HT-29 (cell line): ENCODE measurements around the gene LDLRAD1. TPM values are rescaled to one million over a fixed set of nuclear protein-coding genes. Genes with fewer than 3 reads are reported as not detected.
A peak's percentile ranks its signal among the peaks of the same experiment; 100 is the strongest.
"Not testable (repeated sequence)": the region's sequence is repeated elsewhere in the genome, so short reads cannot be mapped to it uniquely, and the experiment has no call there.

Experiments
- DNase-seq: peaks from one replicate; pipeline ENCODE4 v3.0.0-alpha.2; 2015; ENCODE audit warnings: low spot score
- total RNA-seq: library from RNA; depleted of rRNA; stranded (reverse); fragments of >200 nt; shearing (Covaris generic); gene quantifications from 2 replicates; pipeline ENCODE4 v1.2.3, GENCODE V29; 2014

The LDLRAD1 gene
- total RNA-seq, 1 experiment from 2014 or later, result not detected

DNA sequence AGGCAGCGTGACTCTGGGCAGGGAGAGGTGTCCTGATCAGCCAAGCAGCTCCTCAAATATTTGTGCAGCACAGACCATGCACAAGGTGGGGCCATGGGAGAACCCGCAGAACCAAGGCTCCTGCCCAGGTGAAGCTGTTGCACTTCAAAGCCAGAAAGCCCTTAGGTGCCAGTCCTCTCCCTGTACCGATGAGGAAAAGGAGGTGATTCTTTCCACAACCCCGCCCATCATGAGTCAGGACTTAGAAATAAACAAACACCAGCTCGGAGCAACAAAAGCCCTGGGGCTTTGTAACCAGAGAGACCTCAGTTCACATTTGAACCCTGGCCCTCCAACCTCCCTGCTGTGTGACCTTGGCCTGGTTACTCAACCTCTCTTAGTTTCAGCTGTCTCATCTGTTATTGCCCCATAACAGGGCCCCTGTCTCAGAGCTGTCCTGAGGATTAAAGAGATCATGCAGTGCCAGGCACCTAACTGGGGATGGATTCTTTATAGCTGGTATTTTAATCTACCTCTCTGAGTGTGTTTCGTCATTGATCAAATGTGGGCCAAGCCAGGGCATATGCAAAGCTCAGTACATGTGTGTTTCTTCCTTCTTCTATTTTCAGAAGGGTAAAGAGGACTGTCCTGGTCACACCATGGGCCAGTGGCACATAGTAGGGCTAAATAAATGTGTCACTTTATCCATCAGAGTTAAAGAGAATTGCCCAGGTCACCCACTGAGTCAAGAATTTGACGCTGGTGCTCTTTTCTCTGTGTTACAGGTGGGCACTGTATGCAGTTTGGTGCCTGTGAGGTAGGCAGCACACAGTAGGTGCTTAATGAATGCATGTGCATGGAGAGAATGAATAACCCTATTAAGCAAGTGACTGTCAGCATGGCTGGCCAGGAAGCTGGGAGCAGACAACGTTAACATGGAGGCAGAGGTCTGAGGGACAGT, 1.4 kb downstream of the LDLRAD1 start:
- peak; percentile 82 for DNase-seq

DNA sequence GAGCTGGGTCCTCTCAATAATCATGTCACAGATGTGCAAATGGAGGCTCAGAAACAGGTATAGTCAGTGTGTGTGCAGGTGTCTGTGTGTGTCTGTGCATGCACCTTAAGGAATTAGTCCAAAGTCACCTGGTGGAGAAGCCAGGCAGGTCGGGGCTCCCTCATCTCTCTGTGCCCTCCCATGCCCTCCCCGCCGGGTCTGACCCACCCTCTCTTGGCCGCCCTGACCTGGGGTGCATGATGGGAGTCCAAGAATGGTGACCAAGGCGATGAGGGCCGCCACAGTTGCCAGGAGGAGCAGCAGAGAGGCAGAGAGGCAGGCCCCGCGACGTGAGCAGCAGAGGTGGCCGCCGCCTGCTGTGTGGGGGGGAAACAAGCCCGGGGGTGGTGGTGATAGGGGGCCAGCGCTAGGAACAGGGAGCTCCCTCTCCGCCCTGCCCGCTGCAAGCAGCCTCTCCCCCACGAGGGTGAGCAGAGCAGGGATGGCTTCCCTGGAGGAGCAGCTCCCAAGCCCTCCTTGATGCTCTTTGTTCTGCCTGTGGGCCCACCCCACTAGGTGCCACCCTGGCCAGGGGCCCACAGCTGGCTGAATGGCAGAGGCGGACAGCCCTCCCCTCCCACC, 3.9 kb downstream of the LDLRAD1 start:
- no peak for DNase-seq

DNA sequence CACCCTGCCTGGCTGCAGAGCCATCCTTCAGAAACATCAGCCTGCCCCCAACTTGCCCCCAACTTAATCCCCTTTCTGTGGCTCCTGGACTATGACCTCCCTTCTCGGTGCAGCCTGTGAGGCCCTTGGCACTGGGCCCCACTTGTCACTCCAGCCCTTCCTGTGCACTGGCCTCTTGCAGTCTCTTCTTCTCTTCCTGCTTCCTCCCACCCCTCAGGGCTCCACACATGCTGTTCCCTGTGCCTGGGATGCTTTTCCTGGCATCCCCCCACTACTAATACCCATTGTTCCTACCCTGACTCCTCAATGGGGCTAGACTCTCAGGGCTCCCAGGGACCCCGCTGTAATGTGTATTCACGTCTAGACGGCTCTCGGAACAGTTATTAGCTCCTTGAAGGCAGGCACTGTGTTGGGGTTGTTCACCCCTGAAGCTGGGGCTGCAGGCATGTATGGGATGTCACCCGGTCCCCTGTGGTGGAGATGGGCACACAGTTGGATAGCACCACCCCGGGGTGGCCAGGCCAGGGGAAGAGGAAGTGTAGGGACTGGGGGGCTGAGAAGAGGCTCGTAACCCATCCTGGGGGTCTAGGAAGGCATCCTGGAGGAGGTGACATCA, 4.5 kb downstream of the LDLRAD1 start:
- DNase-seq, result no peak

DNA sequence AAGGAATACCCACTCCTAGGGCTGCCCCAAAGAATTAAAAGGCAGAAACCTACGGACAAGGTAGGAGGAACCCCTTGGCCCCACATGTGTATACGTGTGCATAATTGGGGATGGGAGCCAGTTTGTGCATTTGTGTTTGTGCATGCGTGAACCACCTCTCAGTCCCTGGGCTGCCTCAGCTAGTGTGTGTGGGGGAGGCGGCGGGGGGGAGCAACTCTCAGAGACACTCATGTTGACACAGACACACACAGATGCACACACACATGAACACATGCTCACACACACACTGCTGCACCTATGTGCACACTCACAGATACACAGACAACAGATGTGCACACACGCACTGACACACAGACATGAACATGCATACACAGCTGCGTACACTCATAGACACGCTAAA, 5.1 kb downstream of the LDLRAD1 start:
- no peak for DNase-seq

DNA sequence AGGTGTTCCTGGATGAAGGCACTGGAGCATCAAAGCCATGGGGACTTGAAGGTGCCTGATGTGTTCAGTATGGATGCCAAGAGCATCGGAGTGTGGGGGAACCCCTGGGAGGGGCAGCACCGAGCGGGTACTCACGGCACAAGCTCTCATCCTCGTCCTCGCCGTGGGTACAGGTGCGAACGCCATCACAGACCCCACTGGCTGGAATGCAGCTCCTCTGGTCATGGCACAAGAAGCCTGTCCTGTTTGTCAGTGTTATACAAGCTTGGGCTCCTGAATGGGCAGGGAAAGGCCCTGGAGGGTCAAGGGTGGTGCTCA, 6.0 kb downstream of the LDLRAD1 start:
- DNase-seq, result no peak

DNA sequence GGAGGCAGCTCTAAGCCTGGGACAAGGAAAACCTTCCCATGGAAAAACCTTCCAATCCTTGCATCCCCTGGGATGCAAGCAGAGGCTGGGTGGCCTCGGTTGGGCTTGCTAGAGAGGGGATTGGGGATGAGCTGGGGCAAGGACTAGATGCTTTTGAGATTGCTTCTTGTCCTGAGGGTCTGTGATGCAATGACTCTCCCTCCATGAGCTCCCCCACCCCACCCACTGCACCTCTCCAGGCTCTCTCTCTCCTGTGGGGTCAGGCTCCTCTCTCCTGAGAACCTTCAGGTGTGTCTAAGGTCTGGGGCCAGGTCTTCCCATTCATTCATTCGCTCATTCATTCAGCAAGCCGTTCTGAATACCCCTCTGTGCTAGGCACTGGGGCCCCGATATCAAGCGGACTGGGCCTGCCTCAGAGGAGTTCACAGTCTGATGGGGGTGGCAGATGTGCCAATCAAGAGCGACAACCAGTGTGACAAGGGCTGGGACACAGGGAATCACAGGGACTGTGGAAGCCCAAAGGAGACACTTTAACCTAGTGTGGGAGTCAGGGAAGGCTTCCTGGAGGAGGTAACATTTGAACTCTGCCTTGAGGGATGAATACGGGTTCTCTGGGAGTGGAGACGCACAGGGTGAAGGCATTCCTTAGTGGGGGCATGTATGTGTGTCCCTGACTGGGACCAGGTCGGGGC, 6.5 kb downstream of the LDLRAD1 start:
- DNase-seq, result no peak

DNA sequence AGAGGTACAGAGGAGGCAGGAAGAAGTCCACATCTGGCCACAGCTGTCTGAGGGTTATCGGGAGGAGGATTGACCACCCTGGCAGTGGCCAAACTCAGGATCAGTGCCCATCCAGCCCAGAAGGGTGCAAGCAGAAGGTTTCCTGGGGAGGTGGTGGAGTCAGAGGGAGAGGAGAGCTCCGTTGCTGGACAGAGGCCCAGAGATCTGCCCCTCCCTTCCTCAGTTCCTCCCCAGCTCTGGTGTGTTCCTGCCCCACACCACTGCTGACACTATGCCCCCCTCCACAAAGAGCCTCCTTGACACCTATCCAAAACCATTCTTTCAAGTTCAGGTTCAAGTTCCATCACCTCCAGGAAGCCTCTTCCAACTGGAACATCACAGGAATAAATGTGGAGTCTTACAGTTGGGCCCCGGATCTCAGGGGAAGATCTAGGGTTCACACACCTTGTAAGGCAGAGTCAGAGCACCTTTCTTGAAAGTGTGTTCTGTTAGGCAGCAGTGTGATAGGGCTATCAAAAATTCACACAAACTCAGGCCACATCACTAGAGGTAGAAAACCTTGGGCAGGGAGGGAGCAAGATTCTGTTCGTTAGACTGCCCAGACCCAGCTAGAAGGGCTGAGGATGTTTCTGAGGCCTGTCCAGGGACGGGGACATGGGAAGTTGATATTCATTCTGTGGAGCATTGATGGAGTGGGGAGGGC, 7.4 kb downstream of the LDLRAD1 start:
- no peak for DNase-seq

DNA sequence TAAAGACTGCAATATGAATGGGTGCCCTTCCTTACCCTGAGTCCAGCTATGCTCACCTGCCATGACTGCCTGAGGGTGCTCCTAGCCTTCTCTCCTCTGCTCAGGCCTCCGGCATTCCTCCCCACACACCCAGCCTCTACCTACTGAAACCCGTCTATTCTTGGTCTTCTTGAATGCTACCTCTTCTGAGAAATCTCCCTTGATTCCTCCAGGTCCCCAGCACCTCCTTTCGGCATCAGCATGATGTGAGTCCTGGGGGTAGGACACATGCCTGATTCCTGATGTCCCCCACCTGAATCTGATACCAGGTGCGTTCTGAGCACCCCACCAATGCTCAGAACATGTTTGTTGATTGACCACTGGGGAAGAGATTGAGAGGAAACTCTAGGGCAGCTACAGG, 8.6 kb downstream of the LDLRAD1 start:
- DNase-seq, result no peak

DNA sequence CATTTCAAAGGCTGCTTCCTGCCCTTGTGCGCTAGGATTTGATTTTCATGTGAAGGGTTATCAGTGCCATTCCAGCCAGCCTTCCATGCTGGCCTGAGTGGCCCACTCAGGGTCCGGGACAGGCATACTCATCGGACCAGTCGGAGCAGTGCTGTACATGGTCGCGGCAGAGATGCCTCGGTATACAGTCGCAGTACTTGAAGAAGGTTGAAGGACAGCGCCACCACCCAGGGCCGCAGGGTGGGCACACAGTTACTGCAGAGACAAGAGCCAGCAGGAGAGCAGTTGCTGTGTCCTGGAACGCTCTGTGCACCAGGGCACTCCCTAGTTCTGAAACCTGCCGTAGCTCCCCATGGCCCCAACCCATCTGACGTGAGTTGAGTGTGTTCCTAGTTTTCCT, 9.1 kb downstream of the LDLRAD1 start:
- DNase-seq, result no peak

DNA sequence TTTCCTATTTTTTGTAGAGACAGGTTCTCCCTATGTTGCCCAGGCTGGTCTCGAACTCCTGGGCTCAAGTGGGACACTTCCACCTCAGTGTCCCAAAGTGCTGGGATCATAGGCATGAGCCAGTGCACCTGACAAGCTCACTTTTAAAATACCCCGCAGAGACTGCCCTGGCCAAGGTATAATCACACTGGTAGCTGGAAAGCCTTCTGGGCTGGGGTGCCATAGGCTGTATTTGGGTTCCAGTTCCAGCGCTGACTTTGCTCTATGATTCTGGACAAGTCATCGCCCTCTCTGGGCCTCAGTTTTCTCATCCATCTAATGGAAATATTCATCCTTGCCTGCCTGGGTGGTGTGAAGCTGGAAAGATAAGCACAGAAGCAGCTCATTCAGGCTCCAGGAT, 10.4 kb downstream of the LDLRAD1 start:
- no peak for DNase-seq

DNA sequence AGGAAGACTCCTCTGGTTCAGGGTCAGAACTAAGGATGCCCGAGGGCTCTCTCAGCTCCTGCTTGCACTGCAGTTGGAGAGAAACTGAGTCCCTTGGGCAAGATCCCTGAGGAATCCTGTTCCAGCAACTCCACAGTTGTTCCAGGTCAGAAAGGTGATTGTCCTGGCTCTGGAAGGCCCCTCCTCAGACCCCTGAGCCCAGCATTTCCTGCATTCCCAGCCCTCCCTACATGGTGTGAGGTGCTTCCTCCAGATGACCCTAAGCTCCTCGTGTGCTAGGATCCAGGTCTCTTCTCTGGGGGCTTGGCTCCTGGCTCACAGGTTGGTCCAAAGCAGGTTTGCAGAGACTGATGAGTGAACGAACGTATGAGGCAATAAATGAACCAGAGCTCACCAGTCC, 11.5 kb downstream of the LDLRAD1 start:
- DNase-seq, result no peak

DNA sequence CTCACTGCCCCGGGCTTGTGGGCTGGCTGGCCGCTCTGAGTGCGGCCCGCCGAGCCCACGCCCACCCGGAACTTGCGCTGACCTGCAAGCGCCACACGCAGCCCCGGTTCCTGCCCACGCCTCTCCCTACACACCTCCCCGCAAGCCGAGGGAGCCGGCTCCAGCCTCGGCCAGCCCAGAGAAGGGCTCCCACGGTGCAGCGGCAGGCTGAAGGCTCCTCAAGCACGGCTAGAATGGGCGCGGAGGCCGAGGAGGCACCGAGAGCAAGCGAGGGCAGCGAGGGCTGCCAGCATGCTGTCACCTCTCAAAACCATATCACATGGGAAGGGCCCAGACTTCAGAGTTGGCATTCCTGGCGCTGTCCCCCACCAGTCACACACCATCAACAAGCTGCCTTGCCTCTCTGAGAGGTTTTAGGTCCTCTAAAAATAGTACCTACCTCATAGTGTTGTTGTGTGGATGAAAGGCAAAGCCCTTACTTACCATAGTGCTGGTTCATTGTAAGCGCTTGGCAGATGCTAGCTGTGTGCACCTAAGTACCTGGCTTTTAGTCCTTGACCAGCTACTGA, 13.4 kb downstream of the LDLRAD1 start:
- DNase-seq, result no peak

DNA sequence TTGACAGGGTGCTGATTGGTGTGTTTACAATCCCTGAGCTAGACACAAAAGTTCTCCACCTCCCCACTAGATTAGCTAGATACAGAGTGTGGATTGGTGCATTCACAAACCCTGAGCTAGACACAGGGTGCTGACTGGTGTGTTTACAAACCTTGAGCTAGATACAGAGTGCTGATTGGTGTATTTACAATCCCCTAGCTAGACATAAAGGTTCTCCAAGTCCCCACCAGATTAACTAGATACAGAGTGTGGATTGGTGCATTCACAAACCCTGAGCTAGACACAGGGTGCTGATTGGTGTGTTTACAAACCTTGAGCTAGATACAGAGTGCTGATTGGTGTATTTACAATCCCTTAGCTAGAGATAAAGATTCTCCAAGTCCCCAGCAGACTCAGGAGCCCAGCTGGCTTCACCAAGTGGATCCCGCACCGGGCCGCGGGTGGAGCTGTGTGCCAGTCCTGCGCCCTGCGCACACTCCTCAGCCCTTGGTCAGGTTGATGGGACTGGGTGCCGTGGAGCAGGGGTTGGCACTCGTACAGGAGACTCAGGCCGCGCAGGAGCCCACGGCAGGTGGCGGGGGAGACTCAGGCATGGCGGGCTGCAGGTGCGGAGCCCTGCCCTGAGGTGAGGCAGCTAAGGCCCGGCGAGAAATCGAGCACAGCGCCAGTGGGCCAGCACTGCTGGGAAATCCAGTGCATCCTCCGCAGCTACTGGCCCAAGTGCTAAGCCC, 14.1 kb downstream of the LDLRAD1 start:
- not testable (repeated sequence) for DNase-seq

DNA sequence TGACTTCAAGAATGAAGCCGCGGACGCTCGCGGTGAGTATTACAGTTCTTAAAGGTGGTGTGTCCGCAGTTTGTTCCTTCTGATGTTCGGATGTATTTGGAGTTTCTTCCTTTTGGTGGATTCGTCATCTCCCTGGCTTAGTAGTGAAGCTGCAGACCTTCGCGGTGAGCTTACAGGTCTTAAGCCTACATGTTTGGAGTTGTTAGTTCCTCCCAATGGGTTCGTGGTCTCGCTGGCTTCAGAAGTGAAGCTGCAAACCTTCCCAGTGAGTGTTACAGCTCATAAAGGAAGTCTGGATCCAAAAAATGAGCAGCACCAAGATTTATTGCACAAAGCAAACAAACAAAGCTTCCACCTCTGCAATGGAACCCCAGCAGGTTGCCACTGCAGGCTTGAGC, 14.7 kb downstream of the LDLRAD1 start:
- no peak for DNase-seq

DNA sequence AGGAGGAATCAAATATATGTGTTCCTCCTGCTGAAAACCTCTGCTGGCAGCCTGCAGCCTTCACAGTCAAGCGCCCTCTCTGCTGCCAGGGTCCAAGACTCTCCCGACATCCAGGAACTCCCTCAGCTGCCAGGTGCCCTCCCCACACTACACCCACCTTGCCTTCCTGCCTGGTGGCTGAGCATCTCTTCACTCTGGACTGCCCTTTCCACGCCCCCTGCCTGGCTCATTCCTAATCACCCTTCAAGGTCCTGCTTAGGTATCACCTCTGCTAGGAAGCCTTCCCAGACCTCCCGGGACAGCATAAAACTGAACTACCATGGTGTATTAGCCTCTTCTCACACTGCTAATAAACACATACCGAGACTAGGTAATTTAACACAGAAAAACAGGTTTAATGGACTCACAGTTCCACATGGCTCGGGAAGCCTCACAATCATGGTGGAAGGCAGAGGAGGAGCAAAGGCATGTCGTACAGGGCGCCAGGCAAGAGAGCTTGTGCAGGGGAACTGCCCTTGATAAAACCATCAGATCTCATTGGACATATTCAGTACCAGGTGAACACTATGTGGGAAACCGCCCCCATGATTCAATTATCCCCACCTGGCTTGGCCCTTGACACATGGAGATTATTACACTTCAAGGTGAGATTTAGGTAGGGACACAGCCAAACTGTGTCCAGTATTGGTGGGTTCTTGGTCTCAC, 15.3 kb downstream of the LDLRAD1 start:
- DNase-seq, result no peak

DNA sequence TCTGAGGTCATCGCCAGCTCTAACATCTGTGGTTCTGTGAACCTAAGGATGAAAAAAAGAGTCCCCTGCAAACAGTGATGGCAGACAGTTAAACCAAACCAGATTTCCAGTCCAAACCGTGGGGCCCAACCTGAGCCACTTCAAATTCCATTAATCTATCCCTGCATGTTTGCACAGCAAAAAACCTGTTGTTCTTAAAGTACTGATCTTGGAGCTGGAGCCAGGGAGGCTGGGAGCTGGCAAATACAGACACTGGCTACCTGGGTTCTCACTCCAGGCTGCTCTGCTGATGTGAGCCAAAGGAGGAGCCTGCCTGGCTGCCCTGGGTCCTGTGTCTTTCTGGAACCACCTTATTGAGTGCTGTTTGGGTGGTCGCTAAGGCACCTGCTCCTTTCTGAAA, 16.4 kb downstream of the LDLRAD1 start:
- DNase-seq, result no peak

DNA sequence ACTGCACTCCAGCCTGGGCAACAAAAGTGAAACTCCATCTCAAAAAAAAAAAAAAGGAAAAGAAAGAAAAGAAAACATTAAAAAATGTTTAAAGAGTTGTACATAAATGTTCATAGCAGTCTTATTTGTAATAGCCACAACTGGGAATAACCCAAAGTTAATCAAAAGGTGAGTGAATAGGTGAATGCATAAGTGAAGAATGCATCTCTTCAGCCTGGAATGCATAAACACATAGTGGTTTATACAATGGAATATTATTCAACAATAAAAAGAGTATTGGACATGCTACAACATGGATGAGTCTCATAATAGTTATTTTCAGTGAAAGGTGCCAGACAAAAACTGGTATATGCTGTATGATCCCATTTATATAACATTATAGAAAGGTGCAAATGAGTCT, 18.1 kb downstream of the LDLRAD1 start:
- DNase-seq, result no peak

DNA sequence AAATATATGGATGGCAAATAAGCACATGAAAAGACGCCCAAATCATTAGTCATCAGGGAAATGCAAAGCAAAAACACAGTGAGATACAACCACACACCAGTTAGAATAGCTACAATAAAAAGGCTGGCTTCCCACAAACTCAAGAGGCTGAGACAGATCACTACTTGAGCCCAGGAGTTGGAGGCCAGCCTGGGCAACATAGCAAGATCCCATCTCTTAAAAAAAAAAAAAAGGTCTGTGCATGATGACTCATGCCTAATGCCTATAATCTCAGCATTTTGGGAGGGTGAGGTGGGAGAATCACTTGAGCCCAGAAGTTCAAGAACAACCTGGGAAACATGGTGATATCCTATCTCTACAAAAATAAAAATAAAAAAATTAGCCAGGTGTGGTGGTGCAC, 19.8 kb downstream of the LDLRAD1 start:
- DNase-seq, result no peak

DNA sequence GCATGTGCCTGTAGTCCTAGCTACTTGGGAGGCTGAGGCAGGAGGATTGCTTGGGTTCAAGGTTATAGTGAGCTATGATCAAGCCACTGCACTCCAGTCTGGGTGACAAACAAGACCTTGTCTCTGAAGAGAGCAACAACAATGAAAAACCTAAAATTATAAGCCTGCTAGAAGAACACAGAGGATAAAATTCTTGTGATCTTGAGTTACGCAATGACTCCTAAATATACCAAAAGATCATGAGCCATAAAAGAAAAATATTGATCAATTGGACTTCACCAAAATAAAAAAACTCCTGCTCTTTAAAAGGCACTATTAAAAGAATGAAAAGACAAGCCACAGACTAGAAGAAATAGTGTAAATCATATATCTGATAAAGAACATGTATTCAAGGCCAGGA, 22.3 kb downstream of the LDLRAD1 start:
- DNase-seq, result no peak

DNA sequence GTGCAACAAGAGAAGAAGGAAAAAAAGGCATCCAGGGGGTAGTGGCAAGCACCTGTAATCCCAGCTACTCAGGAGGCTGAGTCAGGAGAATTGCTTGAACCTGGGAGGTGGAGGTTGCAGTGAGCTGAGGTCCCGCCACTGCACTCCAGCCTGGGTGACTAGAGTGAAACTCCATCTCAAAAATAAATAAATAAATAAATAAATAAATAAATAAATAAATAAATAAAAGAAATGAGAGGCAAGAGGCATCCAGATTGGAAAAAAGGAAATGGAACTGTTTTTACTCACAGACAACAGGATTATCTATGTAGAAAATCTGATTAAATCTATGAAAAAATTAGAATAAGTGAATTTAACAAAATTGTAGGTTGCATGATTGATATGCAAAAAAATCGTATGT, 23.5 kb downstream of the LDLRAD1 start:
- DNase-seq, result not testable (repeated sequence)
